SKM-1 treated with dmso at 0.1 percent for 144 hours (cell line): ENCODE data around the gene NAXE.
"Not testable (repeated sequence)": the region's sequence is repeated elsewhere in the genome, so short reads cannot be mapped to it uniquely, and the experiment has no call there.

ENCODE experiments used
- DNase-seq: peaks from one replicate; lab custom pipeline; 2025; ENCODE audit not compliant: unreplicated experiment; lab: John Stamatoyannopoulos, UW

The NAXE gene

GRCh38 chr1:156566436-156566835, 25.1 kb upstream of the NAXE start:
- DNase-seq: no peak

GRCh38 chr1:156571261-156571852, 20.2 kb upstream of the NAXE start:
- peak; percentile 43 for DNase-seq

GRCh38 chr1:156571919-156572662, 19.5 kb upstream of the NAXE start, which contains the start of gene IQGAP3:
TSS of gene IQGAP3 (minus strand) at chr1:156572565. CDS start at chr1:156572529, 36 bp downstream.
- peak; percentile 92 for DNase-seq

- DNase-seq: no peak
Measured at GRCh38 chr1:156572663-156573018, 18.9 kb upstream of the NAXE start.

GRCh38 chr1:156574039-156574633, 17.4 kb upstream of the NAXE start:
- no peak for DNase-seq

GRCh38 chr1:156577550-156577949, 14.0 kb upstream of the NAXE start:
- DNase-seq: no peak

- DNase-seq: no peak
Measured at GRCh38 chr1:156578055-156578454, 13.5 kb upstream of the NAXE start.

GRCh38 chr1:156579472-156579871, 12.1 kb upstream of the NAXE start, which contains the start of gene TTC24:
TSS of gene TTC24 (plus strand) at chr1:156579723. CDS start at chr1:156581365, 1,642 bp downstream.
- no peak for DNase-seq

- no peak for DNase-seq
Measured at GRCh38 chr1:156581661-156582387, 9.8 kb upstream of the NAXE start.

- no peak for DNase-seq
Measured at GRCh38 chr1:156582388-156583017, 9.1 kb upstream of the NAXE start.

- peak; percentile 90 for DNase-seq
Measured at GRCh38 chr1:156583821-156584622, 7.6 kb upstream of the NAXE start.

- DNase-seq: no peak
Measured at GRCh38 chr1:156584813-156585212, 6.8 kb upstream of the NAXE start.

GRCh38 chr1:156586323-156586722, 5.3 kb upstream of the NAXE start:
- DNase-seq: no peak

- DNase-seq: no peak
Measured at GRCh38 chr1:156586892-156587477, 4.6 kb upstream of the NAXE start.

GRCh38 chr1:156587927-156588326, 3.6 kb upstream of the NAXE start:
- DNase-seq: not testable (repeated sequence)

GRCh38 chr1:156589546-156589945, 2.0 kb upstream of the NAXE start:
- DNase-seq: no peak

- DNase-seq: no peak
Measured at GRCh38 chr1:156590326-156591180, 1.0 kb upstream of the NAXE start.

- DNase-seq: no peak
Measured at GRCh38 chr1:156591181-156591431, 470 bp upstream of the NAXE start.

- DNase-seq: no peak
Measured at GRCh38 chr1:156592158-156592909, 758 bp downstream of the NAXE start.
